Neural cell (in vitro differentiated cells): Measurements from ENCODE around the gene IFT52. TPM values are rescaled to one million over a fixed set of nuclear protein-coding genes. Genes with fewer than 3 reads are reported as not detected.

ENCODE experiments used
- H2AFZ ChIP-seq: fragments of 200-600, 300-800 bp; sonication (generic), shearing (Covaris generic); 2 replicates; pipeline ENCODE4 v1.6.0; 2014; ENCODE audit warnings: low read depth, mild to moderate bottlenecking, antibody characterized with exemption, low read length, moderate library complexity
- H3F3A ChIP-seq: fragments of 200-600 bp; shearing (Covaris generic); 2 replicates; pipeline ENCODE4 v1.6.1; 2016; ENCODE audit warnings: mild to moderate bottlenecking, moderate library complexity, mixed read lengths, antibody characterized with exemption, low read length; ENCODE audit not compliant: insufficient read depth, poor library complexity, severe bottlenecking
- H3K27ac ChIP-seq: fragments of 200-600, 300-800 bp; sonication (generic), shearing (Covaris generic); 2 replicates; pipeline ENCODE4 v1.5.1; 2014; ENCODE audit warnings: mild to moderate bottlenecking, low read length, moderate library complexity
- H3K27me3 ChIP-seq: fragments of 300-800, 200-600 bp; sonication (generic), shearing (Covaris generic); 2 replicates; pipeline ENCODE4 v1.6.0; 2014; ENCODE audit warnings: mild to moderate bottlenecking, low read depth, low read length, moderate library complexity; ENCODE audit not compliant: insufficient read depth
- H3K36me3 ChIP-seq: fragments of 300-800, 200-600 bp; sonication (generic), shearing (Covaris generic); 2 replicates; pipeline ENCODE4 v1.5.1; 2014; ENCODE audit warnings: mild to moderate bottlenecking, antibody characterized with exemption, low read length, moderate library complexity; ENCODE audit not compliant: insufficient read depth
- H3K4me2 ChIP-seq: fragments of 300-800, 200-600 bp; sonication (generic), shearing (Covaris generic); 2 replicates; pipeline ENCODE4 v1.6.0; 2014; ENCODE audit warnings: mild to moderate bottlenecking, low read length
- H3K4me3 ChIP-seq: fragments of 300-800, 200-600 bp; sonication (generic), shearing (Covaris generic); 2 replicates; pipeline ENCODE4 v1.5.1; 2014; ENCODE audit warnings: mild to moderate bottlenecking, low read length, moderate library complexity
- H3K79me2 ChIP-seq: fragments of 200-600 bp; shearing (Covaris generic); replicated peaks from 2 replicates; pipeline ENCODE4 v1.6.0; 2014; ENCODE audit warnings: mild to moderate bottlenecking, low read length, moderate library complexity; ENCODE audit not compliant: insufficient read depth
- H3K9ac ChIP-seq: fragments of 300-800, 200-600 bp; sonication (generic), shearing (Covaris generic); 2 replicates; pipeline ENCODE4 v1.6.1; 2016; ENCODE audit warnings: mild to moderate bottlenecking, low read length, mixed read lengths
- H3K9me2 ChIP-seq: fragments of 200-600 bp; shearing (Covaris generic); 2 replicates; pipeline ENCODE4 v1.6.1; 2016; ENCODE audit warnings: mild to moderate bottlenecking, low read length, mixed read lengths; ENCODE audit not compliant: insufficient read depth
- H3K9me3 ChIP-seq: fragments of 200-600, 300-800 bp; sonication (generic), shearing (Covaris generic); 2 replicates; pipeline ENCODE4 v1.6.1; 2016; ENCODE audit warnings: mild to moderate bottlenecking, mixed run types, low read length, moderate library complexity, mixed read lengths
- H4K20me1 ChIP-seq: fragments of 200-600 bp; shearing (Covaris generic); 2 replicates; pipeline ENCODE4 v1.6.1; 2016; ENCODE audit warnings: mild to moderate bottlenecking, mixed run types; ENCODE audit not compliant: insufficient read depth
- EP300 ChIP-seq: fragments of 450-650 bp; conservative IDR thresholded peaks from 2 replicates; pipeline ENCODE4 v1.6.1; 2014; ENCODE audit warnings: antibody characterized with exemption, mild to moderate bottlenecking, moderate library complexity; ENCODE audit not compliant: poor library complexity, severe bottlenecking
- EZH2 ChIP-seq: fragments of 200-600, 300-800 bp; shearing (Covaris generic), sonication (generic); IDR thresholded peaks from 2 replicates; pipeline ENCODE4 v1.6.1; 2014; ENCODE audit warnings: antibody characterized with exemption, low read length, borderline replicate concordance, mild to moderate bottlenecking; ENCODE audit not compliant: insufficient read depth, poor library complexity, severe bottlenecking
- MXI1 ChIP-seq: fragments of 450-650 bp; conservative IDR thresholded peaks from 2 replicates; pipeline ENCODE4 v1.6.1; 2014; ENCODE audit warnings: antibody characterized with exemption, mild to moderate bottlenecking; ENCODE audit not compliant: poor library complexity, severe bottlenecking
- POLR2AphosphoS5 ChIP-seq: IDR thresholded peaks from 2 replicates; pipeline ENCODE4 v1.6.1; 2012
- RAD21 ChIP-seq: fragments of 450-650 bp; conservative IDR thresholded peaks from 2 replicates; pipeline ENCODE4 v1.6.1; 2014; ENCODE audit warnings: antibody characterized with exemption, mild to moderate bottlenecking, moderate library complexity
- SMC3 ChIP-seq: fragments of 450-650 bp; conservative IDR thresholded peaks from 2 replicates; pipeline ENCODE4 v1.6.1; 2014; ENCODE audit warnings: antibody characterized with exemption, mild to moderate bottlenecking, moderate library complexity; ENCODE audit not compliant: poor library complexity
- TAF1 ChIP-seq: IDR thresholded peaks from 2 replicates; pipeline ENCODE4 v1.6.1; 2012; ENCODE audit warnings: low read depth
- polyA plus RNA-seq: library from polyadenylated mRNA; depleted of rRNA; stranded (reverse); fragments of >200 nt; gene quantifications from 2 replicates; pipeline ENCODE4 v1.2.3, GENCODE V29; 2014
- TF ChIP-seq, protein P1 (sequence below): IDR thresholded peaks from 2 replicates; pipeline ENCODE4 v1.6.1; 2012; ENCODE audit warnings: borderline replicate concordance
- TF ChIP-seq, protein P2 (sequence below): fragments of 450-650 bp; IDR thresholded peaks from 2 replicates; pipeline ENCODE4 v1.5.1; 2014; ENCODE audit warnings: antibody characterized with exemption, mild to moderate bottlenecking, moderate library complexity; ENCODE audit not compliant: poor library complexity, severe bottlenecking

IFT52 gene
- polyA plus RNA-seq, 1 donor from 2014 or later = 144 TPM

DNA sequence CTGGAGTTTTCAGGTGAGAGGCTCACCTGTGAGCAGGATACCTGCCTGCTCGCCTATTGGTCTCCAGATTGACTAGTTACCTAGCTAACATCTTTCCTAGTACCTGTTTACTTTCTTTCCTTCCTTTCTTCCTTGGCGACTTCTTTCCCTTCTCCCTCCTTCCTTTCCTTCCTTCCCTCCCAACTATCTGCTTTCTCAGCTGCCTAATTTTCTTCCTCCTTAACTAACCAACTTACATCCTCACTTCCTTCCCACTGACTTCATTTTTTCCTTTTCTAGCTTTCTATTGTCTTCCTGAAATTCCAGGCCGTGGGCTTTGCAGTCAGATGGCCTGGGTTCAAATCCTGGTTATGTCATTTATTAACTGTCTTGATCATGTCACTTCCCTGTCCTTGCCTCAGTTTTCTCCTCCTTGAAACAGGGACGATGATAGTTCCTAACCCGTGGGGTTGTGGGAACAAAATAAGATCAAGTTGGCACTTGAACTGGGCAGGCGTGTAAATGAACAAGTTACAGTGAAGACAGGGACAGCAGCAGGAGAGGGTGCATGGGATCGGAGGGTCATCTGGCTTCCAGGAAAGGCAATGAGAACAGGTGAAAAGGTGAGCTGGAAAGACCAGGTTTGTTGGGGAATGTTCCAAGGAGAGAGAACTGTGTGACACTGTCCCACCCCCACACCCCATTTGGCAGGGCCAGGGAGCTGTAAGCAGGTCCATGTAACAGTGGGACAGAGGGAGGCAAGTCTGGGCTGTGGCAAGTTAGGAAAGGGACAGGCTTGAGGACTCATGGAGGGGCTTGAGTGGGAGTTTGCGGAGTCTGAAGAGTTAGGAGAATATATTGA, 31.4 kb upstream of the IFT52 start:
- Histone ChIP-seq H3K4me2 (no peak overlapping the region), H2AFZ (no peak overlapping the region), H4K20me1 (no peaks in the 10 kb centered on the region), H3K9me2 (no peaks in the 10 kb centered on the region), H3K9ac (no peak overlapping the region), H3K4me3 (no peak overlapping the region), H3F3A (no peaks in the 10 kb centered on the region), H3K9me3 (no peaks in the 10 kb centered on the region), H3K79me2 (no peaks in the 10 kb centered on the region), H3K27me3 (no peaks in the 10 kb centered on the region), H3K27ac (no peak overlapping the region), H3K36me3 (no peaks in the 10 kb centered on the region)
- TF ChIP-seq SMC3 = no peak

GRCh38 chr20:43560974-43561373, 29.8 kb upstream of the IFT52 start:
- no peaks in the 10 kb centered on the region for H3K9me2 ChIP-seq
- H3K9ac ChIP-seq = no peak overlapping the region
- H2AFZ ChIP-seq = no peak overlapping the region
- no peaks in the 10 kb centered on the region for H3K79me2 ChIP-seq
- H3K27me3 ChIP-seq = no peaks in the 10 kb centered on the region
- no peak overlapping the region for H3K4me3 ChIP-seq
- H3K9me3 ChIP-seq = no peaks in the 10 kb centered on the region
- no peaks in the 10 kb centered on the region for H3K36me3 ChIP-seq
- no peaks in the 10 kb centered on the region for H4K20me1 ChIP-seq
- H3F3A ChIP-seq = no peaks in the 10 kb centered on the region
- no peak overlapping the region for H3K27ac ChIP-seq
- no peak overlapping the region for H3K4me2 ChIP-seq
- no peak for TF ChIP-seq RAD21
- no peak for TF ChIP-seq POLR2AphosphoS5
- TF ChIP-seq EP300 = no peak
- no peak for TF ChIP-seq EZH2
- no peak for TF ChIP-seq MXI1
- TF ChIP-seq, protein P1, sequence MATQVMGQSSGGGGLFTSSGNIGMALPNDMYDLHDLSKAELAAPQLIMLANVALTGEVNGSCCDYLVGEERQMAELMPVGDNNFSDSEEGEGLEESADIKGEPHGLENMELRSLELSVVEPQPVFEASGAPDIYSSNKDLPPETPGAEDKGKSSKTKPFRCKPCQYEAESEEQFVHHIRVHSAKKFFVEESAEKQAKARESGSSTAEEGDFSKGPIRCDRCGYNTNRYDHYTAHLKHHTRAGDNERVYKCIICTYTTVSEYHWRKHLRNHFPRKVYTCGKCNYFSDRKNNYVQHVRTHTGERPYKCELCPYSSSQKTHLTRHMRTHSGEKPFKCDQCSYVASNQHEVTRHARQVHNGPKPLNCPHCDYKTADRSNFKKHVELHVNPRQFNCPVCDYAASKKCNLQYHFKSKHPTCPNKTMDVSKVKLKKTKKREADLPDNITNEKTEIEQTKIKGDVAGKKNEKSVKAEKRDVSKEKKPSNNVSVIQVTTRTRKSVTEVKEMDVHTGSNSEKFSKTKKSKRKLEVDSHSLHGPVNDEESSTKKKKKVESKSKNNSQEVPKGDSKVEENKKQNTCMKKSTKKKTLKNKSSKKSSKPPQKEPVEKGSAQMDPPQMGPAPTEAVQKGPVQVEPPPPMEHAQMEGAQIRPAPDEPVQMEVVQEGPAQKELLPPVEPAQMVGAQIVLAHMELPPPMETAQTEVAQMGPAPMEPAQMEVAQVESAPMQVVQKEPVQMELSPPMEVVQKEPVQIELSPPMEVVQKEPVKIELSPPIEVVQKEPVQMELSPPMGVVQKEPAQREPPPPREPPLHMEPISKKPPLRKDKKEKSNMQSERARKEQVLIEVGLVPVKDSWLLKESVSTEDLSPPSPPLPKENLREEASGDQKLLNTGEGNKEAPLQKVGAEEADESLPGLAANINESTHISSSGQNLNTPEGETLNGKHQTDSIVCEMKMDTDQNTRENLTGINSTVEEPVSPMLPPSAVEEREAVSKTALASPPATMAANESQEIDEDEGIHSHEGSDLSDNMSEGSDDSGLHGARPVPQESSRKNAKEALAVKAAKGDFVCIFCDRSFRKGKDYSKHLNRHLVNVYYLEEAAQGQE = no peak
- no peak for TF ChIP-seq TAF1
- TF ChIP-seq, protein P2, sequence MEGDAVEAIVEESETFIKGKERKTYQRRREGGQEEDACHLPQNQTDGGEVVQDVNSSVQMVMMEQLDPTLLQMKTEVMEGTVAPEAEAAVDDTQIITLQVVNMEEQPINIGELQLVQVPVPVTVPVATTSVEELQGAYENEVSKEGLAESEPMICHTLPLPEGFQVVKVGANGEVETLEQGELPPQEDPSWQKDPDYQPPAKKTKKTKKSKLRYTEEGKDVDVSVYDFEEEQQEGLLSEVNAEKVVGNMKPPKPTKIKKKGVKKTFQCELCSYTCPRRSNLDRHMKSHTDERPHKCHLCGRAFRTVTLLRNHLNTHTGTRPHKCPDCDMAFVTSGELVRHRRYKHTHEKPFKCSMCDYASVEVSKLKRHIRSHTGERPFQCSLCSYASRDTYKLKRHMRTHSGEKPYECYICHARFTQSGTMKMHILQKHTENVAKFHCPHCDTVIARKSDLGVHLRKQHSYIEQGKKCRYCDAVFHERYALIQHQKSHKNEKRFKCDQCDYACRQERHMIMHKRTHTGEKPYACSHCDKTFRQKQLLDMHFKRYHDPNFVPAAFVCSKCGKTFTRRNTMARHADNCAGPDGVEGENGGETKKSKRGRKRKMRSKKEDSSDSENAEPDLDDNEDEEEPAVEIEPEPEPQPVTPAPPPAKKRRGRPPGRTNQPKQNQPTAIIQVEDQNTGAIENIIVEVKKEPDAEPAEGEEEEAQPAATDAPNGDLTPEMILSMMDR = no peak
- no peak for TF ChIP-seq SMC3
